Coronary artery (tissue), 2 donors: Measurements from ENCODE around the gene ABCG1.

Experiments used
- DNase-seq: peaks from one replicate; pipeline ENCODE4 v3.0.0-alpha.2; 2017; ENCODE audit warnings: low spot score
- H3K27ac ChIP-seq, 2 donors: fragments of 200-600 bp; sonication (generic); one replicate each; pipeline ENCODE4 v1.5.1; 2016 to 2019
- H3K4me3 ChIP-seq: fragments of 200-600 bp; sonication (generic); 2 replicates; pipeline ENCODE4 v1.5.1; 2016; ENCODE audit warnings: mild to moderate bottlenecking, moderate library complexity
- TF ChIP-seq, protein P1 (sequence below): fragments of 200-600 bp; sonication (generic); IDR thresholded peaks from one replicate; pipeline ENCODE4 v1.5.1; 2019; ENCODE audit warnings: antibody characterized with exemption

The ABCG1 gene

DNA sequence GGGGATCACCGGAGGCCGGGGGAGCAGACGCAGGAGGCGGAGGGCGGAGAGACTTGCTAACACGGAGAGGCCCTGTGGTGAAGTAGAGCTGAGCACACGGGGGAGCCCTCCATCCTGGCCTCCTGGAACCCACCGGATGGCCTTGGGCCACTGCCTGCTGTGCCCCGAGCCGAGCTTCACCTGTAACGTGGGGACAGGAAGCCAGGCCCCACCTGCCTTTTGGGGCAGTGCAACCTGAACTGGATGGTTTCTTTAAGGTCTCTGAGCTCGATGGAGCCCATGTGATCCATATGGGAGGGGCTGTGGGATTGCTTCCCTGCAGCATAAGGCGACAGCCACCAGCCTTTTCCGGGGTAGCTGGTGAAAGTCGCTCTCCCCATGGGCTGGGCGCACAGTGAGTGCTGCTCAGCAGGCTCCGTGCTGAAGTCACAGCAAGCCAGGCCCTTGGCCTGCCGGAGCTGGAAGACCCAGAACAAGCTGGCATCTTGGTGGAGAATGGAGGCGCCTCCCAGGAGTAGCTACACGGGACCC lies 60.5 kb downstream of the ABCG1 start:
- no peak overlapping the region for H3K4me3 ChIP-seq
- H3K27ac ChIP-seq, result no peak overlapping the region
- DNase-seq, result no peak
- TF ChIP-seq, protein P1, sequence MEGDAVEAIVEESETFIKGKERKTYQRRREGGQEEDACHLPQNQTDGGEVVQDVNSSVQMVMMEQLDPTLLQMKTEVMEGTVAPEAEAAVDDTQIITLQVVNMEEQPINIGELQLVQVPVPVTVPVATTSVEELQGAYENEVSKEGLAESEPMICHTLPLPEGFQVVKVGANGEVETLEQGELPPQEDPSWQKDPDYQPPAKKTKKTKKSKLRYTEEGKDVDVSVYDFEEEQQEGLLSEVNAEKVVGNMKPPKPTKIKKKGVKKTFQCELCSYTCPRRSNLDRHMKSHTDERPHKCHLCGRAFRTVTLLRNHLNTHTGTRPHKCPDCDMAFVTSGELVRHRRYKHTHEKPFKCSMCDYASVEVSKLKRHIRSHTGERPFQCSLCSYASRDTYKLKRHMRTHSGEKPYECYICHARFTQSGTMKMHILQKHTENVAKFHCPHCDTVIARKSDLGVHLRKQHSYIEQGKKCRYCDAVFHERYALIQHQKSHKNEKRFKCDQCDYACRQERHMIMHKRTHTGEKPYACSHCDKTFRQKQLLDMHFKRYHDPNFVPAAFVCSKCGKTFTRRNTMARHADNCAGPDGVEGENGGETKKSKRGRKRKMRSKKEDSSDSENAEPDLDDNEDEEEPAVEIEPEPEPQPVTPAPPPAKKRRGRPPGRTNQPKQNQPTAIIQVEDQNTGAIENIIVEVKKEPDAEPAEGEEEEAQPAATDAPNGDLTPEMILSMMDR, result no peak

DNA sequence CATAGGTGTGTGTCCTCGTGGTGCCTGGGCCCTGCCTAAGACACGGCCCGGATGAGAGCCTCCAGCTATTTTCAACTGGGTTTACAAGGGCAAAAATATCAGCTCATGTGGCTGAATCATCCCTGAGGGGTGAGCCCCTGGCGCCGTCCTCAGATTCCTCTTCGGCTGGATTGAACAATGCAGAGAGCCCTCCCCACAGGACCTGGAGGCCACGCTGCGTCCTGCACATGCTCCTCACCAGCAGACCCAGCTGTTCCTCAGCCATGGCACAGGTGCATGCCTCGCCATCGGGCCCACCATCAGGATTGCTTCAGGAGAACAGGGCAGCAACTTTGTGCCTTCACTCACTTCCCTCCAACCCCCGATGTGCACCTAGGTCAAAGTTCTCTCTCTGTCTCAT lies 60.9 kb downstream of the ABCG1 start:
- no peak overlapping the region for H3K4me3 ChIP-seq
- DNase-seq, result no peak
- H3K27ac ChIP-seq, result no peak overlapping the region
- TF ChIP-seq, protein P1, result no peak

DNA sequence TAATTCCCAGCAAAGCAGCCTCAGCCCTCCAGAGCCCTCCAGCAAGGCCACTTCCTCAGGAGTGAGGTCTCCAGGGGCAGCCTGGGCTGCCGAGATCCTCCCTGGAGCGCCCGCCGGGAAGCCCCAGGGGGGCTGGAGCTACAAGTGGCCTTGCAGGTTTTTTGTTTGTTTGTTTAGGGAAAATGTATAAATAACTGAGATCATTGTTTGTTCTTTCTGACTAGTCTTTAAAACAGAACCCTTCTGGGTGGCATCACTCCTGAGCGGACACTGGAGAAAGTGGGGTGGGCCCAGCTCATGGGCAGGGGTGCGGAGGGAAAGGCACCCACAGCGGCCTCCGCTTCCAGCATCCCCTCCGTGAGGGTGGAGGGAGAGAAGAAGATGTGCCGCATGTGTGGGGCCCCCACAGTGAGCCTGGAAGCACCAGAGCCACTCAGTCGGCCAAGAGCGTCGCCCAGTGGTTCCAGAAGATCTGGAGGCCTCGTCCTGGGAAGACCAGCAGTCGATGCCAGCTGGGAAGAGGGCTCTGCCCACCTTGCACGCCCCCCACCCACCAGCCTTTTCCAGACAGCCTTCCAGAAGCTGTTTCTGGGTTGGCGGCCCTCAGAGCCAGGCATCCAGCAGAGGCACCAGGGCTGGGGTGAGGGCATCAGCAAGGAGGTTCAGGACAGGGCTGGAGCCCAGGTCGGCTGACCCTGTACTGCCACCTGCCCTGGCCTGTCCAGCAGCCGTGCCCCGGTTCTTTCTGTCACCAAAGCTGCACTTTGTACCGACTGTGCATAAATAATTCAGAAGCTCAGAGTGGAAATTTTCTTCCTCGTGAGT lies 61.6 kb downstream of the ABCG1 start:
- TF ChIP-seq, protein P1, result no peak
- H3K4me3 ChIP-seq, result no peak overlapping the region
- H3K27ac ChIP-seq, result no peak overlapping the region
- no peak for DNase-seq

DNA sequence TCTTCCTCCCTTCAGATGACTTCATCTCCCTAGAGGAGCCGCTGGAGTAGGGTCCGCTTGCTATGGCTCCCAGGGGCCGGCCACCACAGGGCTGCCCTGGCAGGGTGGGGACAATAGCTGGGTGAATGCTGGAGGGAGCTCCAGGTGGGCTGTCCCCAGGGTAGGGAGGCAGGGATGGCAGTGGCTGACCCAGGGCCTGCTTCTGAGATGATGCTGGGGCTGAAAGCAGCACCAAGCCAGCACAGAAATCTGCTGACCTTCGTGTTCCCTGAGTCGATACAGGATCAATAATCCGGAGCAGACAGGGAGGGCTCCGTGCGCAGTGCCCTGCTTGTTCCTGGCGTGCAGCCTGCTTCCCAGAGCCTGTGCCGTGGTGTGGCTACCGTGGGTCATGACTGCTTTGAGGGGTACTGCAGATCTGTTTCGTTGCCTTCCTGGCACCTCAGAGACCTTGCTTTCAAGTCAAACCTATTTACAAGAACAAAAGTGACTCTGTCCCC lies 62.3 kb downstream of the ABCG1 start:
- TF ChIP-seq, protein P1, result no peak
- Histone ChIP-seq H3K4me3 (no peak overlapping the region), H3K27ac (no peak overlapping the region)
- no peak for DNase-seq

DNA sequence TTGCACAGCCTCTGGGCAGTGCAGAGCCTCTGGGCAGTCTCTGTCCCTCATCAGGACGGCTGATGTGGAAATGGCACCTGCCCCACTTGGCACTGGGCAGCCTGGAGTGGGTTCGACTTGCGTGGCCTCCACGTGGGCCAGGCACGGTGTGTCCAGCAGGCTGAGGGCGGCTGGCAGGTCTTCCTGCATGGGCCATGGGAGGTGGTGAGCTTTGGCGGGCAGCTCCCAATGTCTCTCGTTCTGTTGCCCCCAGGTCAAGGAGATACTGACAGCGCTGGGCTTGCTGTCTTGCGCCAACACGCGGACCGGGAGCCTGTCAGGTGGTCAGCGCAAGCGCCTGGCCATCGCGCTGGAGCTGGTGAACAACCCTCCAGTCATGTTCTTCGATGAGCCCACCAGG lies 63.1 kb downstream of the ABCG1 start:
- no peak for DNase-seq
- Histone ChIP-seq H3K27ac (no peak overlapping the region), H3K4me3 (no peak overlapping the region)
- TF ChIP-seq, protein P1, result no peak

DNA sequence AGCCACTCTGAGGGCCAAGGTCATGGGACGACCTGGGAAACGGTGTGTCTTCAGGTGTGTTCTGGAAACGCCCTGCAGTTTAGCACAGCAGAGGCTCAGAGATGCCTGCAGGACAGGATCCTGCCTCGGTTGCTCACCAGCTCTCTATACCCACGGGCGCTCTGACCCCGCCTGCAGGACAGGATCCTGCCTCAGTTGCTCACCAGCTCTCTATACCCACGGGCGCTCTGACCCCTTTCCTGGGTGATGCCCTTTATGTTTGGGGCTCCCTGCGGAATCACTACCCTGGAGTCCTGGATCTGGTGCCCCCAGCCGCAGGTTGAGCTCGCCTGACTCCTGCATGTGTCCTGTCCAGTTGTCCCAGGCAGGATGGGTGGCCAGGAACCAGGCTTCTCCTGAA lies 63.8 kb downstream of the ABCG1 start:
- H3K4me3 ChIP-seq, result no peak overlapping the region
- TF ChIP-seq, protein P1, result no peak
- no peak overlapping the region for H3K27ac ChIP-seq
- no peak for DNase-seq
